Hypothalamus (tissue), 51 donors: Measurements from ENCODE around the gene MED17.
A peak's percentile ranks its signal among the peaks of the same experiment; 100 is the strongest.

Source experiments
- DNase-seq, 51 donors: peaks; one replicate each; lab custom pipeline; 2025; lab: John Stamatoyannopoulos, UW

Gene MED17

DNA sequence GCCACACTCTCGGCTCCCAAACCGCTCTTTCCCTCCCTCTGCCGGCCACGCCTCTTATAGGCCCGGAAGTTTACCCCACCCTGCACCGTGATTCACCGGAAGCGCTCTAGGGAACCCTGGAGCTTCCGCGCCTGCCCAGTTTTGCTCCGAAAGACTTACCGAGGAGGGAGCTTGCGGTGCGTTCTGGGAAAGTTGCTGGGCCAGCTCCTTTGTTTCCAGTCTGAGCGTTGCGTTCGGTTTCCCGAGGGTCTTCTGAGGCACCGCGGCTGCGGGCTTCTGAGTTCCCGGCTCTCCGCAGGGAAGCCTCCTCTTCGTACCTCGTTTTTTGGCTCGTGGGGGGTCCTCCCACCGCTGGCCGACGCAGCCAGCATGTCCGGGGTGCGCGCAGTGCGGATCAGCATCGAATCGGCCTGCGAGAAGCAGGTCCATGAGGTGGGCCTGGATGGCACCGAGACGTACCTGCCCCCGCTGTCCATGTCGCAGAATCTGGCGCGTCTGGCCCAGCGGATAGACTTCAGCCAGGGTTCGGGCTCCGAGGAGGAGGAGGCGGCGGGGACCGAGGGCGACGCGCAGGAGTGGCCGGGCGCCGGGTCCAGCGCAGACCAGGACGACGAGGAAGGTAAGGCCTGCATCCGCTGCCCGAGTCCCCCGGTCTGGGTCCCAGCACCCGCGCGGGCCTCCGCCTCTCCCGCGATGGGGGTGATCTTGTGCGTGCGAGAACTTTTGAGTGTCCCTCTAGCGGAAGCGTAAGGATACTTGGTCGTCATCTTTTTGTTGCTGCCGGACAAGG is at the start of gene MED17:
Gene MED17 (plus strand): TSS at position 138 of the 790 bp plus-strand sequence. CDS start 232 bp downstream, at position 370.
- peak; percentile 34 to 97 (median 88) for DNase-seq

GRCh38 chr11:93734427-93735222 is 49.5 kb upstream of the MED17 start:
- DNase-seq, result no peak

DNA sequence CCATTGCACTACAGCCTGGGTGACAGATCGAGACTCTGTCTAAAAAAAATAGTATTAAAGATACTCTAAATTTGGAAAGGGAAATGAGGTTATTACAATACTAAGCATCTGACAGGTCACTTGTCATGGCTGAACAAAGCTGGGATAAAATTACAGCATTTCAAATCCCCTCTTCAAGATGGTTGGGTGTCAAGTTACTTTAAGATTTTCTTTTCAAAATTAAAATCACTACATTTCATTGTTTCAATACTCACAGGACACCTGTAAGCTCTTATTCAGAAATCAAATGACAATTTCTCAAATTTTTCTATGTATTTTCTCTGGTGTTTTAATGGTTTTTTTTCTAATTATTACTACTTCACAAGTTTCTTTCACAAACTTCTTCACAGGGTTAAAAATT is 48.5 kb upstream of the MED17 start:
- DNase-seq, result no peak

DNA sequence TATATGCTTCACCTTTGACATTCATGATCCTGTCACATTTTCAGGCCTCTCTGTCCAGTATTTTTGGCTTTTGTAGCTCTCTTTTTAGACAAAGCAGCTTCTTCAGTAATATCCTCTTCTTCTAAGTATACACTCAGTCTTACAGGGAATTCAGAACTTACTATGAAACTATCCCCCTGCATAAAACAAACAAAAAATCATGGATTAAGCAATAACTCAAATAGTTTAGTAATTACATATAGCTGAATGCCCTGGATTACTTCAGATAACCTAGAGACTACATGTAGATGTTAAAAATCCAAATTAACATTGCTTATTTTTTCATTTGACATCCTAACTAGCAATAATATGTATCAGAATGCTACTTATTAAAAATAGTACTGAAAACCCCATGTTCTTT is 48.0 kb upstream of the MED17 start:
- no peak for DNase-seq

GRCh38 chr11:93737904-93738612 is 46.0 kb upstream of the MED17 start:
- DNase-seq, result peak in 1 of 51 donors; percentile 9

GRCh38 chr11:93738647-93739081 is 45.4 kb upstream of the MED17 start:
- no peak for DNase-seq

GRCh38 chr11:93740031-93740729 is 43.9 kb upstream of the MED17 start:
- no peak for DNase-seq

DNA sequence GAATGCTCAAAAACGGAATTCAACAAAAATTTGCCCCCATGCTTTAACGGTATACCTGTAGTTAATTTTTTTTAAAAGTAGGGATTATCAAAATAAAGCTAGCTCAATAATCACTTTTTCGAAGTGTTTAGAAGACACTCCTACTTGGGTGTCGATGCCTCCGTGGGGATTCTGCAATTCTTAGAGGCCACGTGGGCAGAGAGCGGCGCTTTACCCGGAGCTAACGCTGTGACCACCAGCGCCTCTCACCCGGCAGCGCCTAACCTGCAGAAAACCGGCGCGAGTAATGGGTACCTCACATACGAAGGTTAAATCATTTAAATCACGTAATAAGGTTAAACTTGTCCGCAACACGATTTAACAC is 43.4 kb upstream of the MED17 start:
- peak in 25 of 51 donors; percentile 9 to 61 (median 37) for DNase-seq

- peak; percentile 65 to 98 (median 91) for DNase-seq
Measured at GRCh38 chr11:93741094-93741881, 42.8 kb upstream of the MED17 start, which contains the start of the genes C11orf54 and TAF1D. Gene C11orf54, plus strand, starts transcription at chr11:93741672. Its CDS starts 5,722 bp downstream, at chr11:93747394. Gene TAF1D, minus strand, starts transcription at chr11:93741495. Its CDS starts 2,191 bp downstream, at chr11:93739304.

DNA sequence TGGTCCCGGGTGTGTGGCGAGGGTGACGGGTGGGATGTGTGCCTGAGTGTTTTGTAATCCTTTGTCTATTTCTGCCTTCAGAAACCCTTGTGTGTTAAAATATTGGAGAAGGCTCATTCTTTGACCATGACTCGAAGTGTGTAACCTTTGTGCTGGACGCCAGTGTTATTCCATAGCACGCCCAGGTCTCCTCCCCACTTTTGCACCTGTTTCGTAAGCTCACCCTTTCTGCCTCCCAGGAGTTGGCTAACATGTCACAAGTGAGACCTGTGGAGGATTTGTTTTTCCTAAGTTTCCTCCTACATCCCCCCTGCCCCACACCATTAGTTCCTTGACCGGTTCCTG is 42.2 kb upstream of the MED17 start:
- peak in 2 of 51 donors; percentile 31 to 73 for DNase-seq

DNA sequence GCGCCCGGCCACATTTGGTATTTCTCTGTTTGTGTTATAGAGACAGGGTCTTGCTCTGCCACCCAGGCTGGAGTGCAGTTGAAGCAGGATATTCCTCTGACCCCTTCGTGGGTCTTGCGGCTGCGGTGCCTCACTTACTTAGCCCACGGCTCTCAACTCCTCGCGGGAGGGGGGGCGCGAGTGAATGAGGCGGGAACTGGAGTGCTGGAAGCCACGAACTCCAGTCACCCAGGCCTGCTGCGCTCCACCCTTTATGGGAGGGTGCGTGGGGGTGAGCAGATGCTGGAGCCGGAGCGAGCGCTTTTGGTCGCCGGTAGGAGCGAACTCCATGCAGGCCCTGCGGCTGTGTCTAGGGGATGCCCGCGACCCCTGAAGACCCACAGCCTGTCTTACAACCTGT is 40.8 kb upstream of the MED17 start:
- DNase-seq, result no peak

- DNase-seq, result peak in 1 of 51 donors; percentile 36
Measured at GRCh38 chr11:93744669-93745004, 39.4 kb upstream of the MED17 start.

- DNase-seq, result peak in 5 of 51 donors; percentile 13 to 54 (median 22)
Measured at GRCh38 chr11:93745005-93745755, 38.9 kb upstream of the MED17 start.

DNA sequence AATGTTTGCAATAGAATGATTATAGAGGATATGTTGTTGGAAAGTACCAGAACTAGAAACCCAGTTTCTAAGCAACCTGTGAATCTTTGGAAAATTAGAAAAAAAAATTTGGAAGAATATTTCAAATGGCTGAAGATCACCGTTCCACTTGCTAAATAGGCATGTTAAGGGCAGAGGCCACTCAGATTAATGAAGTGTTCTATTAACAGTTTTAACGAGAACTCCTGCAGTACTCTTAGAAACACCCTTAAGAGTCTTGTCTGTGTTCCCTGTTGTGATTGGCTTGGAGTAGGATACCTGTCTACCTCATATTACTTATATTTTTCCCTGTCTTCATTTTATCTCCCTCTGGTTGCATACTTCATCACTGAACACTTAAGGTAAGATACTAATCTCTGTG is 38.0 kb upstream of the MED17 start:
- DNase-seq, result no peak

- DNase-seq, result no peak
Measured at GRCh38 chr11:93747122-93747521, 37.0 kb upstream of the MED17 start.

GRCh38 chr11:93751001-93751400 is 33.1 kb upstream of the MED17 start:
- no peak for DNase-seq

- DNase-seq, result no peak
Measured at GRCh38 chr11:93753241-93753640, 30.8 kb upstream of the MED17 start.

DNA sequence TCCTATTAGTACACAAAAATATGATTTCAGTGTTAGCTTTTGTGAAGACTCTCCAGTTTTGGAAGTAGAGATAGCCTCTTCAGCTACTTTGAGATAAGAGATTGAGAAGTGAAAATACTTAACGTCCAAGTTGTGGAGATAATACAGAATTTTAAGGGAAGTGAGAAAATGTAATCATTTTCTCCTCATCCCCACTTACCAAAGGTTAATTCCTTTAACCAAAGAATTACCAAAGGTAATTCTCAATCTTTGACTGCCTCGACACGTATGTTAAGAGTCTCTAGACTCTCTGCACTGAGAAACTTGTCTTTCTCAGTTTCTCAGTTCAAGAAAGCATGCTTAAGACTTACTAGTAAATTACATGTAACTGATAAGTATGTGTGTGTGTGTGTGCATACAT is 27.3 kb upstream of the MED17 start:
- no peak for DNase-seq

- no peak for DNase-seq
Measured at GRCh38 chr11:93757301-93757700, 26.8 kb upstream of the MED17 start.
